Tibial nerve (tissue), 4 donors: ENCODE measurements around the gene BRINP2. TPM values are rescaled to one million over a fixed set of nuclear protein-coding genes. Genes with fewer than 3 reads are reported as not detected.
A peak's percentile ranks its signal among the peaks of the same experiment; 100 is the strongest.

Source experiments
- DNase-seq, 2 donors: peaks; one replicate each; pipeline ENCODE4 v3.0.0-alpha.2; 2019; ENCODE audit warnings: low spot score in 2 of 2
- H3K27ac ChIP-seq, 4 donors: fragments of 200-600 bp; sonication (generic) in 3 of 4; one replicate each; pipeline ENCODE4 v1.5.1; 2017 to 2019; ENCODE audit warnings: mild to moderate bottlenecking in 1 of 4
- H3K27me3 ChIP-seq, 2 donors: fragments of 200-600 bp; sonication (generic) in 1 of 2; one replicate each; pipeline versions ENCODE4 v1.5.1 to v1.6.0; 2017 to 2019
- H3K36me3 ChIP-seq, 3 donors: fragments of 200-600 bp; sonication (generic); one replicate each; pipeline ENCODE4 v1.5.1; 2018 to 2019
- H3K4me1 ChIP-seq, 4 donors: fragments of 200-600 bp; sonication (generic) in 3 of 4; one replicate each; pipeline ENCODE4 v1.5.1; 2017 to 2019
- H3K4me3 ChIP-seq, 4 donors: fragments of 200-600 bp; sonication (generic) in 3 of 4; one replicate each; pipeline ENCODE4 v1.5.1; 2017 to 2019; ENCODE audit warnings: mild to moderate bottlenecking in 1 of 4, moderate library complexity in 1 of 4
- H3K9me3 ChIP-seq, 4 donors: fragments of 200-600 bp; sonication (generic) in 3 of 4; one replicate each; pipeline ENCODE4 v1.5.1; 2017 to 2019
- CTCF ChIP-seq, 5 experiments: fragments of 200-600 bp in 3 of 5; fragments of 450-650 bp in 2 of 5; sonication (generic) in 3 of 5; IDR thresholded peaks; one replicate each; pipeline ENCODE4 v1.5.1; 2016 to 2019; ENCODE audit warnings: antibody characterized with exemption in 5 of 5, mild to moderate bottlenecking in 3 of 5, moderate library complexity in 2 of 5
- EP300 ChIP-seq, 2 donors: sonication (generic); formaldehyde crosslinking; IDR thresholded peaks; one replicate each; pipeline ENCODE4 v1.6.1; 2017; ENCODE audit warnings: antibody characterized with exemption in 2 of 2, mild to moderate bottlenecking in 1 of 2
- POLR2A ChIP-seq, 2 donors: fragments of 450-650 bp; IDR thresholded peaks; one replicate each; pipeline ENCODE4 v1.6.1; 2017; ENCODE audit warnings: antibody characterized with exemption in 2 of 2, mild to moderate bottlenecking in 2 of 2, moderate library complexity in 2 of 2
- WGBS, 2 donors: methylation state at CpG; one replicate each; pipeline ENCODE4 v1.1.5; 2018; 5-methylcytosine and 5-hydroxymethylcytosine counted together
- total RNA-seq, 4 donors: library from RNA; depleted of rRNA; stranded (reverse); fragments of >200 nt; gene quantifications; one replicate each; pipeline ENCODE4 v1.1.0, GENCODE V29; 2016

The BRINP2 gene
- total RNA-seq: not detected

- DNase-seq: no peak
- Histone ChIP-seq H3K4me3 (peak within 1 kb of the TSS; percentile 20 to 52 (median 28)), H3K9me3 (no peaks in the 10 kb centered on the region), H3K27ac (no peak within 1 kb of the TSS), H3K4me1 (peaks cover 0 to 18% (median 5%) of the 10 kb centered on the region in 4 donors), H3K36me3 (no peaks in the 10 kb centered on the region), H3K27me3 (peaks cover 0 to 70% of the 10 kb centered on the region in 2 donors)
- 2 to 4% methylated on average over 46 to 49 of the region's 49 CpGs for WGBS, 2 donors
- TF ChIP-seq EP300 (IDR thresholded peaks at IDR 0.05) (no peak), CTCF (IDR thresholded peaks at IDR 0.05) (no peak), POLR2A (IDR thresholded peaks at IDR 0.05) (no peak)
These were observed at the start of gene BRINP2 for GRCh38 chr1:177170756-177171535. BRINP2 (plus strand) TSS chr1:177170958; CDS start chr1:177229877, 58,919 bp downstream.

DNA sequence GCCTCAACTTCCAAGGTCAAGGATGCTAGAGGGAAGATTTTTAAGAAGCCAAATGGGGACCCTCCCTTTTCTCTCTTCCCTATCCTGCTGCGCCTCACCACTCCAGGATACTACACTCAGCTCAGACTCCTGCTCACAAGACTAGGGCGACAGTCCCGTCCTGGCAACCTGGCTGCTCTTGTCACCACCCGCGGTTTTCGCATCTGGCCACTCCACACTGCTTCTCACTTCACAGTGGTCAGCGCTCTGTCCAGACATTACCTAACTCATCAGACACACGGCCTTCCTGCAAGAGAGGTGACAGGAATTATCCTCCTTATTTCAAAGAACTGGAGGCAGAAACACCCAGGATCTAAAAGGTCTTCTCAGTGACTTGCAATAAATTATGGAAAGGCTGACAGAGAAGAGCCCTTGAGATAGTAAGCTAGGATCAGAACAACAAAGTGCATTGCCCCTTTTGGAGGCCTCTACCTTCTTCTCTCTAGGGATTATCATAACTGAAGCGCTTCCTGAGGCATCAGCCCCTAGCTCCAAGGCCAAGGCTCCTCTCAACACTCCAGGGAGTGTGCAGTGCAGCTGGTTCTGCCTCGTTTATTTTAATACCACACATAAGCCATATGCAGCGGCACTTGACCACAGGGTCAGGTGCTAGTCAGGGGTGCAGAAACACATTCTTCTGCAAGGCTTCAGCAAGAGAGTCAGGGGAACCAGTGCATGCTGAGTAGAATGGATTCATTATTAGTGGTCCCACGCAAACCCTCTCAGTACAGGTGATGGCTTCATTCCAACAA is 48.1 kb upstream of the BRINP2 start:
- H3K36me3 ChIP-seq: no peaks in the 10 kb centered on the region
- H3K9me3 ChIP-seq: no peaks in the 10 kb centered on the region
- H3K27me3 ChIP-seq: no peaks in the 10 kb centered on the region
- 83 to 85% methylated on average over 12 of the region's 12 CpGs for WGBS, 2 donors
- TF ChIP-seq CTCF (IDR thresholded peaks at IDR 0.05) (no peak), POLR2A (IDR thresholded peaks at IDR 0.05) (no peak), EP300 (IDR thresholded peaks at IDR 0.05) (no peak)
- H3K4me3 ChIP-seq: no peak overlapping the region
- no peak for DNase-seq
- no peak overlapping the region for H3K27ac ChIP-seq
- no peaks in the 10 kb centered on the region for H3K4me1 ChIP-seq

GRCh38 chr1:177124577-177125278 is 46.0 kb upstream of the BRINP2 start:
- no peaks in the 10 kb centered on the region for H3K9me3 ChIP-seq
- no peaks in the 10 kb centered on the region for H3K4me1 ChIP-seq
- H3K36me3 ChIP-seq: no peaks in the 10 kb centered on the region
- DNase-seq: no peak
- no peak overlapping the region for H3K4me3 ChIP-seq
- 70 to 73% methylated on average over 4 of the region's 4 CpGs for WGBS, 2 donors
- no peak for TF ChIP-seq POLR2A (IDR thresholded peaks at IDR 0.05)
- H3K27me3 ChIP-seq: no peaks in the 10 kb centered on the region
- no peak overlapping the region for H3K27ac ChIP-seq

GRCh38 chr1:177126267-177126666 is 44.5 kb upstream of the BRINP2 start:
- H3K27me3 ChIP-seq: no peaks in the 10 kb centered on the region
- no peaks in the 10 kb centered on the region for H3K36me3 ChIP-seq
- 64 to 66% methylated on average over 3 of the region's 3 CpGs for WGBS, 2 donors
- H3K4me1 ChIP-seq: no peaks in the 10 kb centered on the region
- no peak overlapping the region for H3K27ac ChIP-seq
- TF ChIP-seq EP300 (IDR thresholded peaks at IDR 0.05): no peak
- TF ChIP-seq CTCF (IDR thresholded peaks at IDR 0.05): no peak
- TF ChIP-seq POLR2A (IDR thresholded peaks at IDR 0.05): no peak
- no peaks in the 10 kb centered on the region for H3K9me3 ChIP-seq
- DNase-seq: no peak
- H3K4me3 ChIP-seq: no peak overlapping the region

DNA sequence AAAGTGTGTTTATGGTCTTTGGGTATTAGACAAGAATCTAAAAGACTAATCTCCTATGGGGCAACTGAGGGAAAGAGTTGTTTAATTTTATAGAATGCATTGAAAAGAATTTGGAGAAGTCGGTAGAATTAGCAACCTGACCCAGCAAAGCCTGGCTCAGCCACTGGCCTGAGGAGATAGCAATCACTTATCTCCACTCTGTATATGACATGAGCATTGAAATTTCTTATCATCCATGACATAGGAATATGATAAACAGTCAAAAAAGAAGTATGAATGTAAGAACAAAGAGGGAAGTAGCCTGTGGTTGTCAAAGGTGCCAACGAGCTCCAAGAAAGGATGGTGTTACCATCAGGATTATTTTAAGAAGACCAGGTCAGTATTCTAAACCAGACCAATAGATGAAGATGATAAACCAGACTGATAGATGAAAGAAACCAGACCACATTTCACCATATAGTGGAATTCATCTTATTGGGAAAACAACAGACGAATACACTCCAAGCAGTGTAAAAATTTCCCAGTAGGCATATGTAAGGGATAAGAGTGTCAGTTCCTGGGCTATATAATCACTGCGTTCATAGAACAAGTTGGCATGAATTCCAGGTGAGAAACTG is 42.0 kb upstream of the BRINP2 start:
- TF ChIP-seq EP300 (IDR thresholded peaks at IDR 0.05): no peak
- TF ChIP-seq POLR2A (IDR thresholded peaks at IDR 0.05): no peak
- TF ChIP-seq CTCF (IDR thresholded peaks at IDR 0.05): no peak
- DNase-seq: no peak
- Histone ChIP-seq H3K9me3 (no peaks in the 10 kb centered on the region), H3K4me3 (no peak overlapping the region), H3K27ac (no peak overlapping the region), H3K36me3 (no peaks in the 10 kb centered on the region), H3K4me1 (no peaks in the 10 kb centered on the region), H3K27me3 (no peaks in the 10 kb centered on the region)
- WGBS, 2 donors: 80 to 85% methylated on average over 4 of the region's 4 CpGs
